NCI-H187 (cell line): Measurements from ENCODE around the gene CADPS2.

Experiments
- DNase-seq, 2 experiments: peaks; one replicate each; lab custom pipeline; 2025; lab: John Stamatoyannopoulos, UW

Gene CADPS2

GRCh38 chr7:122310119-122311021 lies 575.9 kb downstream of the CADPS2 start:
- DNase-seq, result no peak

GRCh38 chr7:122309421-122309820 lies 576.8 kb downstream of the CADPS2 start:
- no peak for DNase-seq

- DNase-seq, result no peak
Observed at GRCh38 chr7:122307228-122307621, 579.0 kb downstream of the CADPS2 start.

- no peak for DNase-seq
Observed at GRCh38 chr7:122306320-122307227, 579.7 kb downstream of the CADPS2 start.

GRCh38 chr7:122305475-122306319 lies 580.6 kb downstream of the CADPS2 start:
- peak; percentile 49 to 63 for DNase-seq

- peak in 1 of 2 experiments; percentile 49 for DNase-seq
Observed at GRCh38 chr7:122304996-122305421, 581.3 kb downstream of the CADPS2 start.

- peak in 1 of 2 experiments; percentile 34 for DNase-seq
Observed at GRCh38 chr7:122304319-122304975, 581.8 kb downstream of the CADPS2 start, which contains the start of gene FEZF1. TSS of gene FEZF1 (minus strand) at chr7:122304750. CDS start at chr7:122304437, 313 bp downstream.

- no peak for DNase-seq
Observed at GRCh38 chr7:122303531-122304318, 582.5 kb downstream of the CADPS2 start.

GRCh38 chr7:122302761-122303530 lies 583.3 kb downstream of the CADPS2 start:
- no peak for DNase-seq

- DNase-seq, result no peak
Observed at GRCh38 chr7:122301858-122302760, 584.2 kb downstream of the CADPS2 start.

- no peak for DNase-seq
Observed at GRCh38 chr7:122300956-122301833, 585.1 kb downstream of the CADPS2 start.

- no peak for DNase-seq
Observed at GRCh38 chr7:122300211-122300932, 585.9 kb downstream of the CADPS2 start.

- DNase-seq, result no peak
Observed at GRCh38 chr7:122299624-122300210, 586.5 kb downstream of the CADPS2 start.

- DNase-seq, result no peak
Observed at GRCh38 chr7:122298618-122299017, 587.6 kb downstream of the CADPS2 start.

- no peak for DNase-seq
Observed at GRCh38 chr7:122298131-122298530, 588.1 kb downstream of the CADPS2 start.

- no peak for DNase-seq
Observed at GRCh38 chr7:122291189-122291588, 595.1 kb downstream of the CADPS2 start.
